Panc1 (cell line): ENCODE measurements around the gene MT1X. TPM values are rescaled to one million over a fixed set of nuclear protein-coding genes. Genes with fewer than 3 reads are reported as not detected.

Experiments used
- ATAC-seq: fragments of 200-7000 bp; cut with Tn5 transposase; 2 replicates; pipeline ENCODE4 v1.9.1; 2020; ENCODE audit warnings: mild to moderate bottlenecking, moderate library complexity
- BruUV-seq: library from RNA; stranded (reverse); fragments of 400-500 nt; replicated peaks from 2 replicates; lab custom pipeline; 2021; lab: Mats Ljungman, UMichigan
- CTCF ChIA-PET: fragments of 300-600 bp; sonication (Branson Sonifier 250); formaldehyde crosslinking; loops from one replicate; lab custom pipeline; 2022; ENCODE audit warnings: antibody characterized with exemption; lab: Charles Lee
- POLR2A ChIA-PET: fragments of 300-600 bp; sonication (Branson Sonifier 250); formaldehyde crosslinking; loops from one replicate; lab custom pipeline; 2022; ENCODE audit warnings: antibody characterized with exemption; lab: Charles Lee
- DNase-seq: peaks from one replicate; pipeline ENCODE4 v3.0.0-alpha.2; 2010; ENCODE audit warnings: low read depth, low spot score
- H3K27ac ChIP-seq: 2 replicates; pipeline ENCODE4 v1.5.1; 2011; ENCODE audit warnings: mild to moderate bottlenecking, low read length, inconsistent platforms
- H3K27me3 ChIP-seq: fragments of 200-500 bp; sonication (Bioruptor generic); 2 replicates; pipeline ENCODE4 v1.6.0; 2014; ENCODE audit warnings: low read length, inconsistent platforms; ENCODE audit not compliant: control insufficient read depth, insufficient read depth
- H3K36me3 ChIP-seq: fragments of 200-500 bp; sonication (Bioruptor generic); 2 replicates; pipeline ENCODE4 v1.5.1; 2014; ENCODE audit warnings: inconsistent platforms, mild to moderate bottlenecking, low read length, moderate library complexity; ENCODE audit not compliant: control insufficient read depth, insufficient read depth
- H3K4me1 ChIP-seq: 2 replicates; pipeline ENCODE4 v1.5.1; 2011; ENCODE audit warnings: inconsistent platforms, mild to moderate bottlenecking, low read length, moderate library complexity; ENCODE audit not compliant: control insufficient read depth, insufficient read depth
- H3K4me3 ChIP-seq, 2 experiments: 2 replicates each; pipeline ENCODE4 v1.5.1; 2011 to 2012; ENCODE audit warnings: low read depth in 2 of 2, low read length in 2 of 2, mild to moderate bottlenecking in 2 of 2, inconsistent platforms in 1 of 2, moderate library complexity in 1 of 2
- H3K9me3 ChIP-seq: fragments of 200-500 bp; sonication (Bioruptor generic); 2 replicates; pipeline ENCODE4 v1.5.1; 2014; ENCODE audit warnings: low read depth, mild to moderate bottlenecking, inconsistent platforms, low read length, moderate library complexity; ENCODE audit not compliant: control insufficient read depth, insufficient read depth
- CTCF ChIP-seq: fragments of 450-650 bp; IDR thresholded peaks from 2 replicates; pipeline ENCODE4 v1.5.1; 2017; ENCODE audit warnings: mild to moderate bottlenecking
- POLR2AphosphoS5 ChIP-seq: IDR thresholded peaks from 2 replicates; pipeline ENCODE4 v1.6.1; 2012; ENCODE audit warnings: mild to moderate bottlenecking, low read depth, low read length, moderate library complexity
- REST ChIP-seq, 2 experiments: IDR thresholded peaks; 2 replicates each; pipeline ENCODE4 v1.6.1; 2011 to 2012; ENCODE audit warnings: low read depth in 2 of 2, control low read depth in 1 of 2, low read length in 1 of 2, mild to moderate bottlenecking in 1 of 2, moderate library complexity in 1 of 2; ENCODE audit not compliant: insufficient read depth in 1 of 2
- SIN3A ChIP-seq: IDR thresholded peaks from 2 replicates; pipeline ENCODE4 v1.6.1; 2012; ENCODE audit warnings: low read depth, mild to moderate bottlenecking, low read length, moderate library complexity, borderline replicate concordance; ENCODE audit not compliant: insufficient read depth
- TCF7L2 ChIP-seq: IDR thresholded peaks from 2 replicates; pipeline ENCODE4 v1.6.1; 2011; ENCODE audit warnings: mild to moderate bottlenecking, low read depth, low read length, inconsistent platforms
- in situ Hi-C: cut with HindIII; loops from 2 replicates; pipeline ENCODE4 v1.10.0; 2016; ENCODE audit warnings: low sequenced_read_pairs, low pct_unique_long_range_greater_than_20kb
- intact Hi-C: fragments of 100-400 bp; cut with micrococcal nuclease; formaldehyde crosslinking; loops from one replicate; pipeline ENCODE4 v1.10.0; 2022; ENCODE audit not compliant: unreplicated experiment
- total RNA-seq: library from RNA; stranded (reverse); gene quantifications from one replicate; pipeline ENCODE4 v1.2.1, GENCODE V29; 2021; ENCODE audit not compliant: unreplicated experiment

The MT1X gene
- total RNA-seq, 1 experiment from 2014 or later: 25.9 TPM

GRCh38 chr16:56726926-56727325 is 44.7 kb downstream of the MT1X start:
- Histone ChIP-seq H3K4me1 (peaks cover 6% of the 10 kb centered on the region; the same call in 1 of the 2 replicates), H3K27me3 (no peaks in the 10 kb centered on the region), H3K4me3 (no peak overlapping the region), H3K27ac (no peak overlapping the region), H3K9me3 (no peaks in the 10 kb centered on the region), H3K36me3 (no peaks in the 10 kb centered on the region; the same call in 1 of the 2 replicates)
- POLR2A ChIA-PET: interaction anchor here (0.6 kb wide), 1 partner anchor 131 kb away, joined by 3 read pairs; no protein-coding TSS in a partner anchor
- intact Hi-C loops: no loop called here
- CTCF ChIA-PET: no interaction called here
- ATAC-seq (no peak), DNase-seq (no peak)
- in situ Hi-C loops: no loop called here
- BruUV-seq: no TSS peak
- TF ChIP-seq REST (IDR thresholded peaks at IDR 0.05; ENCODE audit: insufficient read depth in 1 of 2, low read depth in 2 of 2, low read length in 1 of 2) (no peak), TCF7L2 (no peak), CTCF (no peak), POLR2AphosphoS5 (no peak), SIN3A (no peak)

DNA sequence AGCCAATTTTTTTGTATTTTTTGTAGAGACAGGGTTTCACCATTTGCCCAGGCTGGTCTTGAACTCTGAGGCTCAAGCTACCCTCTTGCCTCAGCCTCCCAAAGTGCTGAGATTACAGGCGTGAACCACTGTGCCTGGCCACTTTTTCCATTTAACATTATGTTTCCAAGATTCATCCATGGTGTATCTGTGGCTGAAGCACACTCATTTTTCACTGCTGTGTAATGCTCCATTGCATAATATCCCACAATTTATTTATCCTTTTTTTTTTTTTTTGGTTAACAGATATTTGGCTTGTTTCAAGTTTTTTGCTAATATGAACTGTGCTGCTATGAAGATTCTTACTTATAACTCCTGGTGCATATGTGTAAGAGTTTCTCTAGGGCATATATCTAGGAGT is 45.8 kb downstream of the MT1X start:
- no peak overlapping the region for H3K27ac ChIP-seq
- DNase-seq: no peak
- ChIA-PET POLR2A (no interaction called here), CTCF (no interaction called here)
- H3K9me3 ChIP-seq: no peaks in the 10 kb centered on the region
- intact Hi-C loops (no loop called here), in situ Hi-C loops (no loop called here)
- peaks cover 9% of the 10 kb centered on the region; the same call in 1 of the 2 replicates for H3K4me1 ChIP-seq
- H3K27me3 ChIP-seq: no peaks in the 10 kb centered on the region
- no peaks in the 10 kb centered on the region; the same call in 1 of the 2 replicates for H3K36me3 ChIP-seq
- ATAC-seq: no peak
- BruUV-seq: no TSS peak
- TF ChIP-seq REST (IDR thresholded peaks at IDR 0.05; ENCODE audit: insufficient read depth in 1 of 2, low read depth in 2 of 2, low read length in 1 of 2) (no peak), CTCF (no peak), TCF7L2 (no peak), POLR2AphosphoS5 (no peak), SIN3A (no peak)
- no peak overlapping the region for H3K4me3 ChIP-seq
